ACC112 (cell line): ENCODE data around the gene TEX22.

Source experiments
- H2AFZ ChIP-seq: fragments of 200-600 bp; sonication (generic); one replicate; pipeline ENCODE4 v1.6.0; 2017; ENCODE audit warnings: antibody characterized with exemption, low read length; ENCODE audit not compliant: unreplicated experiment
- H3K27ac ChIP-seq: fragments of 200-600 bp; sonication (generic); 2 replicates; pipeline ENCODE4 v1.5.1; 2014; ENCODE audit warnings: low read depth, mild to moderate bottlenecking, antibody characterized with exemption, low read length, moderate library complexity
- H3K27me3 ChIP-seq: fragments of 200-600 bp; sonication (generic); 2 replicates; pipeline ENCODE4 v1.6.1; 2014; ENCODE audit warnings: mild to moderate bottlenecking, antibody characterized with exemption, low read length, moderate library complexity, mixed read lengths; ENCODE audit not compliant: insufficient read depth
- H3K36me3 ChIP-seq: fragments of 200-600 bp; sonication (generic); 2 replicates; pipeline ENCODE4 v1.6.1; 2016; ENCODE audit warnings: mild to moderate bottlenecking, antibody characterized with exemption, low read length, moderate library complexity, mixed read lengths; ENCODE audit not compliant: insufficient read depth
- H3K4me1 ChIP-seq: fragments of 200-600 bp; sonication (generic); one replicate; pipeline ENCODE4 v1.6.1; 2016; ENCODE audit warnings: low read length, mixed read lengths; ENCODE audit not compliant: insufficient read depth, unreplicated experiment, control insufficient read depth
- H3K4me3 ChIP-seq: fragments of 200-600 bp; sonication (generic); 2 replicates; pipeline ENCODE4 v1.5.1; 2014; ENCODE audit warnings: mild to moderate bottlenecking, low read depth, low read length
- H3K79me2 ChIP-seq: fragments of 200-600 bp; sonication (generic); one replicate; pipeline ENCODE4 v1.6.0; 2016; ENCODE audit warnings: low read length; ENCODE audit not compliant: control insufficient read depth, unreplicated experiment, insufficient read depth

The TEX22 gene

GRCh38 chr14:105378873-105379685 lies 19.3 kb upstream of the TEX22 start:
- no peaks in the 10 kb centered on the region; the same call in 1 of the 2 replicates for H3K36me3 ChIP-seq
- H3K4me1 ChIP-seq = no peaks in the 10 kb centered on the region
- no peak overlapping the region for H2AFZ ChIP-seq
- no peak overlapping the region for H3K27ac ChIP-seq
- no peak overlapping the region for H3K4me3 ChIP-seq
- no peaks in the 10 kb centered on the region for H3K27me3 ChIP-seq
- no peaks in the 10 kb centered on the region for H3K79me2 ChIP-seq

- H3K27ac ChIP-seq = no peak overlapping the region
These were observed 18.4 kb upstream of the TEX22 start for GRCh38 chr14:105379946-105380345.

GRCh38 chr14:105380756-105381155 lies 17.6 kb upstream of the TEX22 start:
- Histone ChIP-seq H3K79me2 (no peaks in the 10 kb centered on the region), H3K4me3 (no peak overlapping the region), H3K27me3 (no peaks in the 10 kb centered on the region), H3K27ac (no peak overlapping the region), H3K4me1 (no peaks in the 10 kb centered on the region), H2AFZ (no peak overlapping the region), H3K36me3 (no peaks in the 10 kb centered on the region; the same call in 1 of the 2 replicates)

More at GRCh38 chr14:105379946-105380345, 18.4 kb upstream of the TEX22 start:
- Histone ChIP-seq H3K4me1 (no peaks in the 10 kb centered on the region), H2AFZ (no peak overlapping the region), H3K4me3 (no peak overlapping the region), H3K27me3 (no peaks in the 10 kb centered on the region), H3K36me3 (no peaks in the 10 kb centered on the region; the same call in 1 of the 2 replicates), H3K79me2 (no peaks in the 10 kb centered on the region)

GRCh38 chr14:105381446-105382342 lies 16.6 kb upstream of the TEX22 start:
- H3K79me2 ChIP-seq = no peaks in the 10 kb centered on the region
- H3K27me3 ChIP-seq = no peaks in the 10 kb centered on the region
- no peak overlapping the region for H3K4me3 ChIP-seq
- no peaks in the 10 kb centered on the region for H3K4me1 ChIP-seq
- no peak overlapping the region for H3K27ac ChIP-seq
- H2AFZ ChIP-seq = no peak overlapping the region
- no peaks in the 10 kb centered on the region; the same call in 1 of the 2 replicates for H3K36me3 ChIP-seq

GRCh38 chr14:105382343-105383082 lies 15.8 kb upstream of the TEX22 start:
- H2AFZ ChIP-seq = no peak overlapping the region
- no peaks in the 10 kb centered on the region for H3K4me1 ChIP-seq
- no peaks in the 10 kb centered on the region for H3K27me3 ChIP-seq
- no peak overlapping the region for H3K27ac ChIP-seq
- H3K79me2 ChIP-seq = no peaks in the 10 kb centered on the region
- H3K36me3 ChIP-seq = no peaks in the 10 kb centered on the region; the same call in 1 of the 2 replicates
- no peak overlapping the region for H3K4me3 ChIP-seq

- H3K36me3 ChIP-seq = no peaks in the 10 kb centered on the region; the same call in 1 of the 2 replicates
These were observed 15.1 kb upstream of the TEX22 start for GRCh38 chr14:105383083-105383730.

GRCh38 chr14:105384041-105384557 lies 14.2 kb upstream of the TEX22 start:
- H3K79me2 ChIP-seq = no peaks in the 10 kb centered on the region
- H3K27me3 ChIP-seq = no peaks in the 10 kb centered on the region
- H3K27ac ChIP-seq = no peak overlapping the region
- no peak overlapping the region for H2AFZ ChIP-seq
- no peaks in the 10 kb centered on the region for H3K4me1 ChIP-seq
- H3K36me3 ChIP-seq = no peaks in the 10 kb centered on the region; the same call in 1 of the 2 replicates
- no peak overlapping the region for H3K4me3 ChIP-seq

More at GRCh38 chr14:105383083-105383730, 15.1 kb upstream of the TEX22 start:
- no peak overlapping the region for H3K4me3 ChIP-seq
- H3K27ac ChIP-seq = no peak overlapping the region
- no peaks in the 10 kb centered on the region for H3K27me3 ChIP-seq
- H3K4me1 ChIP-seq = no peaks in the 10 kb centered on the region
- H3K79me2 ChIP-seq = no peaks in the 10 kb centered on the region
- no peak overlapping the region for H2AFZ ChIP-seq

GRCh38 chr14:105384605-105385321 lies 13.6 kb upstream of the TEX22 start:
- Histone ChIP-seq H3K4me3 (no peak overlapping the region), H3K27ac (no peak overlapping the region), H3K79me2 (no peaks in the 10 kb centered on the region), H2AFZ (no peak overlapping the region), H3K27me3 (no peaks in the 10 kb centered on the region), H3K36me3 (no peaks in the 10 kb centered on the region; the same call in 1 of the 2 replicates), H3K4me1 (no peaks in the 10 kb centered on the region)

- Histone ChIP-seq H3K4me3 (no peak overlapping the region), H3K36me3 (no peaks in the 10 kb centered on the region; the same call in 1 of the 2 replicates), H3K4me1 (no peaks in the 10 kb centered on the region), H3K79me2 (no peaks in the 10 kb centered on the region), H2AFZ (no peak overlapping the region), H3K27me3 (no peaks in the 10 kb centered on the region), H3K27ac (no peak overlapping the region)
These were observed 13.1 kb upstream of the TEX22 start for GRCh38 chr14:105385322-105385637.
